Endothelial cell (in vitro differentiated cells): ENCODE data around the gene MYMK. TPM values are rescaled to one million over a fixed set of nuclear protein-coding genes. Genes with fewer than 3 reads are reported as not detected.

ENCODE experiments used
- DNase-seq: peaks from one replicate; pipeline ENCODE4 v3.0.0; 2021; ENCODE audit warnings: low spot score
- H3K27ac Mint-ChIP-seq: one replicate; pipeline ENCODE4 v1.8.0; 2021; ENCODE audit warnings: mixed read lengths, inconsistent platforms; ENCODE audit not compliant: unreplicated experiment
- H3K27me3 Mint-ChIP-seq: one replicate; pipeline ENCODE4 v1.8.0; 2021; ENCODE audit warnings: mild to moderate bottlenecking, moderate library complexity, mixed read lengths, inconsistent platforms; ENCODE audit not compliant: unreplicated experiment
- H3K36me3 Mint-ChIP-seq: one replicate; pipeline ENCODE4 v1.8.0; 2021; ENCODE audit warnings: mild to moderate bottlenecking, low read depth, mixed read lengths, inconsistent platforms; ENCODE audit not compliant: unreplicated experiment
- H3K4me1 Mint-ChIP-seq: one replicate; pipeline ENCODE4 v1.8.0; 2021; ENCODE audit warnings: mild to moderate bottlenecking, mixed read lengths, inconsistent platforms; ENCODE audit not compliant: unreplicated experiment
- H3K4me3 Mint-ChIP-seq: one replicate; pipeline ENCODE4 v1.8.0; 2021; ENCODE audit warnings: mild to moderate bottlenecking, mixed read lengths, inconsistent platforms; ENCODE audit not compliant: unreplicated experiment
- H3K9me3 Mint-ChIP-seq: one replicate; pipeline ENCODE4 v1.8.0; 2021; ENCODE audit warnings: mixed read lengths, inconsistent platforms; ENCODE audit not compliant: unreplicated experiment
- total RNA-seq: library from RNA; stranded (reverse); fragmentation: NEBNext Ultra II Directional; extraction: Animal tissue kit (Norgen Biotek cat#: 25700); gene quantifications from one replicate; pipeline ENCODE4 v1.2.1, GENCODE V29; 2021; ENCODE audit not compliant: unreplicated experiment
- TF ChIP-seq, protein P1 (sequence below): fragments of 200-600 bp; sonication (generic); IDR thresholded peaks from one replicate; pipeline ENCODE4 v1.5.0; 2021; ENCODE audit warnings: antibody characterized with exemption; ENCODE audit not compliant: unreplicated experiment

MYMK gene
- total RNA-seq, 1 donor from 2014 or later: not detected

DNA sequence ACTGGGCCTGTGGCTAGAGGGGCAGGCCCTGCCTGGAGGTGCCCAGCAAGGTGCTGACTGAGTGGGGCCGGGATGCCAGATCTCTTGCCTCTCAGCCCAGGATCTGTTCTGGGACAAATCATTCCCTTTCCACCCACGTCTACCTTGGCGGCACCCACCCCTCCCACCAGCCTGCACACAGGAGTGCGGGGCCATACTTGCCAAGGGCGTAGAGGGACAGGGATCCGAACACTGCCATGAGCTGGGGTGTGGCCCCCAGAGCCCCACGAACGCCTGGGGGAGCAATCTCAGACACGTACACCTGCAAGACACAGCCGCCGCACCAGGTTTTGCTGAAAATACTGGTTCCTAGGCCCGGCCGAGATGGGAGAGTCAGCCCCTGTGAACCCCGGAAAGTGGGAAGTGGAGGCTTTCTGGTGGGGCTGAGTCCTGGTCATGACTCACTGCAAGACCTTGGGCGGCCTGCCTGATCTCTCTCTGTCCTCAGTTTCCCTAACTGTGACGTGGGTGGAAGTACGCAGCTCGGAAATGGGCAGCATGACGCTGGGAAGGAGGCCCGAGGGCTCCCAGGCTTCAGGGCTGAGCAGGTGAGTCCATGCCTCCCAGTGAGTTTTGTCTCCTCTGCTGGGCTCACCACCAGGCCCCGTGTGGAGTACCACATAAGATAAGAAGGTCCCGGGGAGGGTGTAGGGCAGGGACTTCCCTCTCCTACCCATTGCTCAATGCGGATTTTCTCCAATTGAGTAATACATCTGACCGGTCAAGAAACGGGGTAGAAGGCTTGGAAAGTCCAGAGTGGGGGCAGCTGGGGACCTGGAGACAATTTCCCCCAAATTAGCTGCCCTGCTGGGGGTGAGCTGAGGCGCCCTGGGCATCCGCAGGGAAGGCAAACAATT, 48.5 kb downstream of the MYMK start:
- Mint-ChIP-seq H3K36me3 (peaks cover 3% of the 10 kb centered on the region), H3K27me3 (peaks cover 4% of the 10 kb centered on the region), H3K4me1 (no peaks in the 10 kb centered on the region), H3K9me3 (no peaks in the 10 kb centered on the region), H3K4me3 (no peak overlapping the region), H3K27ac (no peak overlapping the region)
- TF ChIP-seq, protein P1, sequence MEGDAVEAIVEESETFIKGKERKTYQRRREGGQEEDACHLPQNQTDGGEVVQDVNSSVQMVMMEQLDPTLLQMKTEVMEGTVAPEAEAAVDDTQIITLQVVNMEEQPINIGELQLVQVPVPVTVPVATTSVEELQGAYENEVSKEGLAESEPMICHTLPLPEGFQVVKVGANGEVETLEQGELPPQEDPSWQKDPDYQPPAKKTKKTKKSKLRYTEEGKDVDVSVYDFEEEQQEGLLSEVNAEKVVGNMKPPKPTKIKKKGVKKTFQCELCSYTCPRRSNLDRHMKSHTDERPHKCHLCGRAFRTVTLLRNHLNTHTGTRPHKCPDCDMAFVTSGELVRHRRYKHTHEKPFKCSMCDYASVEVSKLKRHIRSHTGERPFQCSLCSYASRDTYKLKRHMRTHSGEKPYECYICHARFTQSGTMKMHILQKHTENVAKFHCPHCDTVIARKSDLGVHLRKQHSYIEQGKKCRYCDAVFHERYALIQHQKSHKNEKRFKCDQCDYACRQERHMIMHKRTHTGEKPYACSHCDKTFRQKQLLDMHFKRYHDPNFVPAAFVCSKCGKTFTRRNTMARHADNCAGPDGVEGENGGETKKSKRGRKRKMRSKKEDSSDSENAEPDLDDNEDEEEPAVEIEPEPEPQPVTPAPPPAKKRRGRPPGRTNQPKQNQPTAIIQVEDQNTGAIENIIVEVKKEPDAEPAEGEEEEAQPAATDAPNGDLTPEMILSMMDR: no peak
- DNase-seq: no peak

DNA sequence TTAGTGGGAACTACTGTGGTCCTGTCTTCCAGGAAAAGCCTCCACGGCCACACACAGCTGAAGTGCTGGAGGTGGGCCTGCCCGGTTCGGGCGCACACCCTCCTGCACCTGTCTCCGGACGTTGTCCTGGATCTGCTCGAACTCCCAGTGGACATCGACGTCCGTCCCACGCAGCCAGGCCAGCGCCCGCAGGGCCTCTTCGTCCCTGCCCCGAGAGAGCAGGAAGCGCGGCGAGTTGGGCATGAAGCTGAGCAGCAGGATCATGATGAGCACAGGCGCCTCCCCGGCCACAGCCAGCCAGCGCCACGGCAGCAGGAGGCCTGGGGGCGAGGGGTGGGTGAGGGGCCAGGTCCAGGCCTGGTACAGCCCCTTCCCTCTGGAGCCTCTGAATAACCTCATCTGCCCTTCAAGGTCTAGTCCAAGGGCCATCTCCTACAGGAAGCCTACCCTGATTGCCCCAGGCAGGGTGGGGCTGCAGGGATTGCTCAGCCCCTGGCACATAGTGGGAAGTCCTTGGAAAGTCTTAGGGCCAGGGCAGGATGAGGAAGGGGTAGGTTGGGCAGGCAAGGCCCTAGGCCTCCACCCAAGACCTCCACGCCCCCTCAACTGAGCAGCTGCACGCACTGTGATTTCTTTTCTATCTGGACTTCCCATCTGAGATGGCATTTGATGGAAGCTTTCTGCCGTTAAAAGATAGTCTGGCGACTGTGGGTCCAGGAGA, 49.3 kb downstream of the MYMK start:
- Mint-ChIP-seq H3K9me3 (no peaks in the 10 kb centered on the region), H3K36me3 (peaks cover 3% of the 10 kb centered on the region), H3K4me3 (no peak overlapping the region), H3K27me3 (peaks cover 7% of the 10 kb centered on the region), H3K27ac (no peak overlapping the region), H3K4me1 (no peaks in the 10 kb centered on the region)
- TF ChIP-seq, protein P1: no peak
- no peak for DNase-seq

DNA sequence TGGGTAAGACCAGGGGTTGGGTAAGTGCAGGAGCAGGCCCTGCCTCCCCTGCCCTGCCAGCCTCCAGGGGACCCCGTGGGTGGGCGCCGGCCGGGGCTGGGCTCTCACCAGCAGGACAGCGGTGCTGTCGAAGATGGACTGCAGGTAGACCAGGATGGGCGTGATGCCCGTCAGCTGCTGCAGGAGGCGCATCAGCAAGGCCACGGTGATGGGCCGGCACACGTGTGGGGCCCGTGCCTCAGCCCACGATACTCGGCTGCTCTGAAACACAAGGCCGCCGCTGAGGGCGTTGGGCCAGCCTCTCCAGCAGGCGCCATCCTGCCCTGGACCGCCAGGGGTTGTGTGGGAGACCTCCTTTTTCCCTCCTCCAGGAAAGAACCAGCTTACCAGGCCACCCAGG, 49.9 kb downstream of the MYMK start:
- Mint-ChIP-seq H3K4me1 (no peaks in the 10 kb centered on the region), H3K9me3 (no peaks in the 10 kb centered on the region), H3K36me3 (peaks cover 3% of the 10 kb centered on the region), H3K27ac (no peak overlapping the region), H3K4me3 (no peak overlapping the region), H3K27me3 (peaks cover 7% of the 10 kb centered on the region)
- TF ChIP-seq, protein P1: no peak
- no peak for DNase-seq

DNA sequence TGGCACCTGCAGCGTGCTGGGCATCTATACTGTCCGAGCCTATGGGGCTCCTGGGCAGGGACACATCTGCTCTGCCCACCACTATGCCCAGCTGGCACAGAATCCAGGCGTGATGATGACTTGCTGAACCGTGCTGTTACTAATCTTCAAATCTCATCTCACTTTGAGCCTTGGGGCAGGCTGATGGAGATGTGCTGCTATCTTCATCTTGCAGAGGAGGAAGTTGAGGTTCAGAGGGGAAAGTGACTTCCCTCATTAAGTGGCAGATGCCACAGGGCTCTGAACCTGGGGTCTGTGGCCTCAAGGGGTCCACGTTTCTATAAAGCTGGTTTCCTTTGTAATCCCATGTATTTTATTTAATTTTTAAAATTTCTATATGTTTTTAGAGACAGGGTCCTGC, 50.5 kb downstream of the MYMK start:
- no peak overlapping the region for H3K27ac Mint-ChIP-seq

More for the DNA sequence above, 50.5 kb downstream of the MYMK start:
- DNase-seq: no peak
- Mint-ChIP-seq H3K36me3 (peaks cover 3% of the 10 kb centered on the region), H3K4me1 (no peaks in the 10 kb centered on the region), H3K4me3 (no peak overlapping the region), H3K27me3 (peaks cover 4% of the 10 kb centered on the region), H3K9me3 (no peaks in the 10 kb centered on the region)
- TF ChIP-seq, protein P1: no peak
